Smooth muscle cell of the pulmonary artery (primary cell): ENCODE data around the gene NDUFA11. TPM values are rescaled to one million over a fixed set of nuclear protein-coding genes. Genes with fewer than 3 reads are reported as not detected.

Source experiments
- total RNA-seq: library from RNA; depleted of rRNA; stranded (reverse); fragments of >200 nt; gene quantifications from 2 replicates; pipeline ENCODE4 v1.2.3, GENCODE V29; 2014

The NDUFA11 gene
- total RNA-seq: 116 and 128 TPM in 2 replicates

DNA sequence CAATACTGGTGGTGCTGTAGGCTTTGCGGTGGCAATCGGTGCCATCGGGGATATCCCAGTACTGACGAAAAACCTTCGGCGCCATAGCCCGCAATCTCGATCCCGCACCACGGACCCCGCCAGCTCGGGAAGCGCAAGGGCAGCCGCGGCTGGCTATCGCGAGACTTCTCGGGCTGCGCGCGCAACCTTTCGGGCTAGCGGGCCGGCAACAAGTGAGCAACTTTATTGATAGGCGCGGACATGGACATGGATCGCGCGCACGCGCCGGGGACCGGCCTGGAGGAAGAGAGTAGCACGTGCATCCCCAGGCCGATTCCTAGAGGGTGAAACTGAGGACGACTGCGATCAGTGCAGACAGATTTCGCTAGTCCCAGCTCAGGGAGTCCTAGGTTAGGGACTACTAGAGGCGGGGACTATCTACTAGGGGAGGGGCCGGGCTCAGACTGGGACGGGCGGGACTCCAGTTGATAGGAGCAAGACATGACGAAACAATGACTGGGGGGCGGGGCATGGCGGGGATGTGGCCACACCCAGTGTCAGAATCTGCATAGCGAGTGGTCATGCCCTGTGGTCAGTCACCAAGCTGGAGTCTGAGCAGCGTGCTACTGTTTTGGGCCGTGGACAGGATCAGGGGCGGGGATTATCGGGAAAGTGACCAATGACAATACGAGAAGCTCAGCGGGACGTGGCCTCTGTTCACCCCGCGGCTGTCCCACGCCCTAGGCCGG, at the start of gene NDUFA11:
NDUFA11 (minus strand) TSS at position 167 of the 728 bp plus-strand sequence; CDS start at position 85, 82 bp downstream.

DNA sequence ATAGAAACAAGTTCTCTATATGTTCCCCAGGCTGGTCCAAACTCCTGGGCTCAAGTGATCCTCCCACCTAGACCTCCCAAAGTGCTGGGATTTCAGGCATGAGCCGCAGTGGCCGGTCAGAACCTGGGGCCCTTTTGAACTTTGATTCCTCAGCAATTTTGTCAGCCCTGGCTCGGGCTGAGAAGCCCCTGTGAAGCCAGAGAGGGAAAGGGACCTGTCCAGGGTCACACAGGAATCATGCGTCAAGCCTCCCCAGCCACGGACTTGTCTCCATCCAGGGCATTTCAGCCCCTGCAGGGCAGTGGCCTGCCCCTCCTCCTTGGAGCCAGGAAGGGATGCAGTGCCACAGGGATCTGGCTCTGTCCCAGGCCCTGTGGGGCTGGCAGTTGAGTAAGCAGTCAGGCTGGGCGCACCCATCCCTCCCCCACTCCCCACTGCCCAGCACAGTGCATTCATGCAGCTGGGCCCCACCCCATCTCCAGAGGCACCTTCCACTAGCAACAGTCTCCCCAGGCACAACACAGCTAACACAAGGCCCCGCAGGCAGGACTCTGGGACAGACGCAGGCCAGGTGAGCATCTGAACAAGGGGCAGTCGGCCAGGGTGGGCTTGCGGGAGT, 10.3 kb upstream of the NDUFA11 start, which contains the start of gene CAPS:
CAPS (plus strand) TSS at position 516 of the 619 bp plus-strand sequence. CDS start 153 bp downstream, outside the sequence.

DNA sequence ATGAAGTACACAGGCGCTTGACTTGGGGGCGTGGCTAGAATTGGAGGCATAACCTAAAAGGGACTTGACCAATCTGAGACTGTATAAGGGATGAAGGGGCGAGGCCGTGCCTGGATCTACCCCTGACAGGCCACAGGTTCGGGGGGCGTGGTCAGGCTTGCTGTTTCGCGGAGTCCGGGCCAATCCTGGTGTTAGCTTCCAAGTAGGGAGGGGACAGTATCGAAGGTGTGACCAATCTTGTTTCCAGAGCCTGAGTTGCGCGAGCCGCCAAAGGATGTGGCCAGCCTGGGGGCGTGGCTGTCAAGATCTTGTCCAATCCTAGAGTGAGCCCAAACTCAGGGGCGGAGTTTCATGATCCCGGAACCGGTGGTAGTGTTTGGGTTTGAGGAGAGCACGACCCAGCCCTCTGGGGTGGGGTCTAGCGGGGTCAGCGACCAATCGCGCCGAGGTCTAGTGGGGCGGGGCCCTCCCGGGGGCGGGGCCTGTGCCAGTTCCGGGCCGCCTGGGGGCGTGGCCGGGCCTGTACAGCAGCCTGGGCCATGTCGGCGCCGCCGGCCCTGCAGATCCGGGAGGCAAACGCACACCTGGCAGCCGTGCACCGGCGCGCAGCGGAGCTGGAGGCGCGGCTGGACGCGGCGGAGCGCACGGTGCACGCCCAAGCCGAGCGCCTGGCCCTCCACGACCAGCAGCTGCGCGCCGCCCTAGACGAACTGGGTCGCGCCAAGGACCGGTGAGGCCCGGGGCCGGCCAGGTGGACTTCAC, 943 bp upstream of the NDUFA11 start, which contains the start of gene VMAC:
VMAC (plus strand) TSS at position 521 of the 762 bp plus-strand sequence; CDS start at position 540, 19 bp downstream.

DNA sequence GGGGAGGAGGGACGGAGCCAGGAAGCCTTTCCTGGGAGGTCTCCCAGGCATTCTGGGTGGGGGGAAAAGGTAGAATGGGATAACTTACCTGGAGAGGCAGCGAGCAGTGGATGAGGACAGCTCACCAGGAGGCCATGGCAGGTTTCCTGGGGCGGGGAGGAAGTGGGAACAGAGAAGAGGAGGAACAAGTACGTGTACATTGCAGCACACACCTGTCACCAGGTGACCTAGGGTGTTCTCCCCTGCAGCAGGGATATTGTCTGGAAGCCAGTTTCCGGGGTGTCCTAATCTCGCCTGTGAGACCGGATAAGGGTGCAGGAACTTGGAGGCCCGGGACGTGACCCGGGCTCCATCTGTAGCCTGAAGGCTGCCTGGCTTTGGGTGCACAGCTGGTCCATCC, 52.3 kb downstream of the NDUFA11 start, which contains the start of gene FUT3:
FUT3 (minus strand) TSS at position 148 of the 400 bp plus-strand sequence.

Other genes starting within 250 kb of the NDUFA11 start
- 23.5 and 33.7 TPM in 2 replicates for gene MICOS13, start 223.3 kb downstream of the NDUFA11 start, total RNA-seq
- gene HSD11B1L, start 222.8 kb downstream of the NDUFA11 start, total RNA-seq: 16.0 and 18.8 TPM in 2 replicates
- gene RPL36, start 213.5 kb downstream of the NDUFA11 start, total RNA-seq: 299 and 374 TPM in 2 replicates
- gene LONP1, start 183.6 kb downstream of the NDUFA11 start, total RNA-seq: 124 and 181 TPM in 2 replicates
- gene CATSPERD, start 183.2 kb downstream of the NDUFA11 start, total RNA-seq: not detected in 2 replicates
- 0.13 and 0.33 TPM in 2 replicates for gene PRR22, start 119.0 kb downstream of the NDUFA11 start, total RNA-seq
- 16.9 and 28.1 TPM in 2 replicates for gene DUS3L, start 112.6 kb downstream of the NDUFA11 start, total RNA-seq
- 0.07 TPM in 1 of 2 replicates, not detected in the other for gene NRTN, start 98.7 kb downstream of the NDUFA11 start, total RNA-seq
- not detected in 2 replicates for gene FUT6, start 64.1 kb downstream of the NDUFA11 start, total RNA-seq
- not detected in 2 replicates for gene FUT3, start 52.3 kb downstream of the NDUFA11 start, total RNA-seq
- 0.07 TPM in 1 of 2 replicates, not detected in the other for gene FUT5, start 33.2 kb downstream of the NDUFA11 start, total RNA-seq
- 5.0 and 5.9 TPM in 2 replicates for gene VMAC, start 1.1 kb upstream of the NDUFA11 start, total RNA-seq
- gene CAPS, start 10.5 kb upstream of the NDUFA11 start, total RNA-seq: 3.7 and 4.1 TPM in 2 replicates
- 33.5 and 38.0 TPM in 2 replicates for gene RANBP3, start 74.3 kb upstream of the NDUFA11 start, total RNA-seq
- gene RFX2, start 206.7 kb upstream of the NDUFA11 start, total RNA-seq: 9.1 and 14.5 TPM in 2 replicates
- not detected in 2 replicates for gene ACSBG2, start 231.9 kb upstream of the NDUFA11 start, total RNA-seq